ENCODE results near the gene PADI3.

PADI3 gene

DNA sequence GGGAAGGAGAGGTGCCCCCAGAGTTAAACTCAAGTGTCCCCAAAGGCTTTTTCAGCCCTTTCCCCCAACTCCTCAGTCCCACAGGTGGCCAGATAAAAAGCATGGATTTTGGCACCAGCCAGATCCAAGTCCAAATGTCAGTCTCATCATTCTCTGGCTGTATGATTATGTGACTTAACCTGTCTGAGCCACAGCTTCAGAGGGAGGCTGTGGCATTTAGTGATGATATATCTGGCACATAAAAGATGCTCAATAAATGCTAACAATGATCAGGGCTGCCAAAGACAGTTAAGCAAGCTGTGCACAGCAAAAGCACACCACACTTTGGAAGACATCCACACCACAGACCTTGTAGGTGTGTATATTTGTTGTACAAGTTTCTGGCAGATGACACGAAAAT lies 5.6 kb upstream of the PADI3 start:
- FAIRE-seq (no peak), DNase-seq (ENCODE audit: insufficient read length, low spot score) (no peak)
- TF ChIP-seq POLR2A (IDR thresholded peaks at IDR 0.05; ENCODE audit: low read depth, low read length) = no peak

GRCh38 chr1:17244821-17245740 lies 3.8 kb upstream of the PADI3 start:
- DNase-seq (ENCODE audit: insufficient read length, low spot score) (no peak), FAIRE-seq (no peak)
- no peak for TF ChIP-seq POLR2A (IDR thresholded peaks at IDR 0.05; ENCODE audit: low read depth, low read length)

GRCh38 chr1:17245816-17246325 lies 3.0 kb upstream of the PADI3 start:
- DNase-seq (ENCODE audit: insufficient read length, low spot score) (no peak), FAIRE-seq (no peak)
- TF ChIP-seq POLR2A (IDR thresholded peaks at IDR 0.05; ENCODE audit: low read depth, low read length) = no peak

GRCh38 chr1:17246971-17247370 lies 1.9 kb upstream of the PADI3 start:
- FAIRE-seq (no peak), DNase-seq (ENCODE audit: insufficient read length, low spot score) (no peak)
- no peak for TF ChIP-seq POLR2A (IDR thresholded peaks at IDR 0.05; ENCODE audit: low read depth, low read length)

DNA sequence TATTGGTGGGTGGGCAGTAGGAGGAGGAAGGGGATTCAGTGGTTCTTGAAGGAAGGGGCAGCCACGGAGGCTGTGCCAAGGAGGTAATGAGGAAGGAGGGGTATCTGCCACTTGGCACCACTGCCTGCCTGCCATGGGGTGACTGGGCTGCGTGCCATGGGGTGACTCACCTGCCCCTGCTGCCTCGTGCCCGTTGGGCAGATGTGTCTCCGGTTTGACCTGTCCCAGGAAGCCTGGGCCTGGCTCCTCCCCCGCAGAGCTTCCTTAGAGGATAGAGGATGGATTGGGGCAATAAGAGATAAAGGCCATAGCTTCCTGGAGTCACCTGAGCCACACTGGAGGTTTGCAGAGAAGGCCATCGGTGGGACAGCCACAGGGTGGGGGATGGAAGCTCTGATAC lies 1.7 kb downstream of the PADI3 start:
- DNase-seq (ENCODE audit: insufficient read length, low spot score) (peak; percentile 73), FAIRE-seq (peak; percentile 79)
- TF ChIP-seq POLR2A (IDR thresholded peaks at IDR 0.05; ENCODE audit: low read depth, low read length) = no peak

- DNase-seq (ENCODE audit: insufficient read length, low spot score) = no peak
- no peak for FAIRE-seq
- no peak for TF ChIP-seq POLR2A (IDR thresholded peaks at IDR 0.05; ENCODE audit: low read depth, low read length)
Observed at GRCh38 chr1:17251246-17251645, 2.3 kb downstream of the PADI3 start.

GRCh38 chr1:17251701-17252376 lies 2.9 kb downstream of the PADI3 start:
- FAIRE-seq (peak; percentile 6), DNase-seq (ENCODE audit: insufficient read length, low spot score) (peak; percentile 50)
- no peak for TF ChIP-seq POLR2A (IDR thresholded peaks at IDR 0.05; ENCODE audit: low read depth, low read length)

GRCh38 chr1:17255336-17255735 lies 6.4 kb downstream of the PADI3 start:
- DNase-seq (ENCODE audit: insufficient read length, low spot score) = no peak
- FAIRE-seq = no peak
- no peak for TF ChIP-seq POLR2A (IDR thresholded peaks at IDR 0.05; ENCODE audit: low read depth, low read length)

GRCh38 chr1:17258116-17258757 lies 9.3 kb downstream of the PADI3 start:
- no peak for DNase-seq (ENCODE audit: insufficient read length, low spot score)
- no peak for TF ChIP-seq POLR2A (IDR thresholded peaks at IDR 0.05; ENCODE audit: low read depth, low read length)
- FAIRE-seq = no peak

GRCh38 chr1:17258758-17259130 lies 9.8 kb downstream of the PADI3 start:
- no peak for TF ChIP-seq POLR2A (IDR thresholded peaks at IDR 0.05; ENCODE audit: low read depth, low read length)
- DNase-seq (ENCODE audit: insufficient read length, low spot score) (no peak), FAIRE-seq (no peak)

DNA sequence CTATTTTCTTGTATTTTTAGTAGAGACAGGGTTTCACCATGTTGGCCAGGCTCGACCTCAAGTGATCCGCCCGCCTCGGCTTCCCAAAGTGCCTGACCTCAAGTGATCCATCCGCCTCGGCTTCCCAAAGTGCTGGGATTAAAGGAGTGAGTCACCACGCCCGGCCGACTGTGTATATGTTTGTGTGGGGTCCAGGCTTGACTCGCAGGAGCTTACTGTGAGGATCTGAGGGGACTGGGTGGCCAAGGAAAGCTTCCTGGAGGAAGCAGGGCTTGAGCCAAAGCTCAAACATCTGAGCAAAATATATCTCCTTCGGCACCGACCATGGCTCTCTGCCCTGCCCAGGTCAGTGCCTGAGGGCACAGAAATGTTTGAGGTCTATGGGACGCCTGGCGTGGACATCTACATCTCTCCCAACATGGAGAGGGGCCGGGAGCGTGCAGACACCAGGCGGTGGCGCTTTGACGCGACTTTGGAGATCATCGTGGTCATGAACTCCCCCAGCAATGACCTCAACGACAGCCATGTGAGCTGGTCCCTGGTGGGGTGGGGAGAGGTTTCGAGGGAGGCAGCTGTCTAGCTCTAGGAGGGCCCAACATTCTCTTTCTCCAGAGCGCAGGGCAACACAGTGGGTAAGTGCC lies 10.5 kb downstream of the PADI3 start:
- FAIRE-seq = no peak
- DNase-seq (ENCODE audit: insufficient read length, low spot score) = no peak
- no peak for TF ChIP-seq POLR2A (IDR thresholded peaks at IDR 0.05; ENCODE audit: low read depth, low read length)

- DNase-seq (ENCODE audit: insufficient read length, low spot score) (no peak), FAIRE-seq (no peak)
- TF ChIP-seq POLR2A (IDR thresholded peaks at IDR 0.05; ENCODE audit: low read depth, low read length) = no peak
Observed at GRCh38 chr1:17260264-17260663, 11.4 kb downstream of the PADI3 start.

DNA sequence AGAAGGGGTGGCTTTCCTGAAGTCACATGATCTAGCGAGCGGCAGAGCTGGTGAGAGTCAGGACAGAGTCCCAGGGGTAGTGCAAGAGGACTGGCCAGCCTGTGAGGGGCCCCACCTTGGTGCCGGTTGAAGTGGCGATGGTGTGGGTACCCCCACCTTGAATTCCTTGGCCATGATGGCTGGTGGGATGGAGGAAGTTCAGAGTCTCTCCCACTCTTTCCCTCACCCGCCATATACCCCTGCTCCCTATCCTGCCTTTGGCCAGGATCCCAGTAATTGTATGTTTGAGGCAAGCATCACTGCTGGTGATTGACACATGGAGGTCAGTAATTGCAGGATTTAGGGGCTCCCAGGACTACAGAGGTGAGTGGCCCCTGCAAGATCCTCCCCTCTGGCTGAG lies 11.8 kb downstream of the PADI3 start:
- no peak for DNase-seq (ENCODE audit: insufficient read length, low spot score)
- no peak for TF ChIP-seq POLR2A (IDR thresholded peaks at IDR 0.05; ENCODE audit: low read depth, low read length)
- no peak for FAIRE-seq

DNA sequence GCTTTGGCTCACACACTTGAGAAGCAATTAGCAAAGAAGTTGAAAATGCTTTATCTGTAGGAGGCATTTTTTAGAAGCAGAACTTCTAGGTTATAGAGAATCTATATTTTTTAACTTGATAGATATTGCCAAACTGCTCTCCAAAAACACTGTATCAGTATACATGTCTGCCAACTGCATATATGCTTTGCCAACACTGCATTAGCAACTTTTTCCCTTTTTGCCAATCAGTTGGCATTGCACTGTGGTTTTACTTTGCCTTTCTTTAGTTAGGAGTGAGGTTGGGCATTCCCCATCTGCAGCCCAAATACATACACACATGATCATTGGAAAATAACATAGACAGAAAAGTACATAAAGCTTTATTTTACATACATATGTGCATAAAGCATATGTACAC lies 15.0 kb downstream of the PADI3 start:
- no peak for TF ChIP-seq POLR2A (IDR thresholded peaks at IDR 0.05; ENCODE audit: low read depth, low read length)
- DNase-seq (ENCODE audit: insufficient read length, low spot score) (no peak), FAIRE-seq (no peak)

Data from H54 (cell line).